K562 treated with DMSO at 1 percent for 12 hours (cell line): ENCODE measurements around the gene YY1AP1. TPM values are rescaled to one million over a fixed set of nuclear protein-coding genes. Genes with fewer than 3 reads are reported as not detected.

Source experiments
- total RNA-seq: library from RNA; unstranded; fragments of 300-600 nt; gene quantifications from 2 replicates; pipeline ENCODE4 v1.2.3, GENCODE V29; 2022; ENCODE audit not compliant: insufficient read depth

YY1AP1 gene
- total RNA-seq, result 31.7 and 65.6 TPM in 2 replicates

DNA sequence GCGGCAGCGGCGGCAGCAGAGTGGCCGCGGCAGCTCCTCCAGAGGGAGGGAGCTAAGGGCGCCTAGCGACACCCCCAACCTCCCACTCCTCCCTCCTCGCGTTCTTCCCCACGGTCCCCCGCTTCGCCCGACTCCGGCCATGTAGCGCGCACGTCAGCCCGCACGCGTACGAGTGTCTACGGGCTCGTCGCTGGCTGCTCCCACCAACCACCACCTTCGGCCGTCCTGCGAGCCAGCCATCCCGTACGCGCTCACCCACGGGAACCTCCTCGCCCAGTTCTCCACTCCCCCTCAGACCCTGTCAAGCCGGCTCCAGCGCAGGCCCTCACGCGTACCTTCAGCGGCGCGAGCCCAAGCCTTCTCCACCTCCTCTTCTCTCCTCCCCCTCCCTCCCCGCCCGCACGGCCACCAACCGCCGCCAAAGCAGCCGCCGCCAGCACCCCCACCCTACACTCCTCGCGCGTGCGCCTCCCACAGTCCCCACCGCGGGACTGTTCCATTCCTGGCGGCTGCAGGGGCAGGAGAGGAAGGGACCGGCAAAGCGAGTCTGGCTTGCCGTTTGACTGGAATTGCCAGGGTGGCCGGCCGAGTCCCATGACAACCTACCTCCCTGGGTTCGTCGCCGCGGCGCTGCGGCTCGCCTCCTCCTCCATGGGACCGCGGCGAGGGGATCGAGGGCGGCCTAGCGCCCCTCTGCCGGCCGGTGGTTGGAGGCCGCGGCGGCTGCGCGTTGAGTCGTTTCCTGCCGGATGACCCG, at the start of gene YY1AP1:
YY1AP1 (minus strand) TSS at position 451 of the 757 bp plus-strand sequence. CDS start 8,338 bp downstream, outside the sequence.

GRCh38 chr1:155689081-155689607, 570 bp upstream of the YY1AP1 start, which contains the start of gene DAP3:
Gene DAP3 (plus strand): TSS chr1:155689091. CDS start chr1:155709780, 20,689 bp downstream.

GRCh38 chr1:155609515-155610256, 78.9 kb downstream of the YY1AP1 start, which contains the start of gene MSTO1:
Gene MSTO1 (plus strand): TSS chr1:155610218. CDS start chr1:155610249, 31 bp downstream.

Other genes starting within 250 kb of the YY1AP1 start
- 2.9 and 13.2 TPM in 2 replicates for gene ASH1L, start 126.0 kb downstream of the YY1AP1 start, total RNA-seq
- 16.3 and 34.4 TPM in 2 replicates for gene MSTO1, start 78.6 kb downstream of the YY1AP1 start, total RNA-seq
- gene DAP3, start 317 bp upstream of the YY1AP1 start, total RNA-seq, result 94.6 and 150 TPM in 2 replicates
- 7.9 and 24.9 TPM in 2 replicates for gene GON4L, start 168.4 kb upstream of the YY1AP1 start, total RNA-seq
- gene SYT11, start 170.8 kb upstream of the YY1AP1 start, total RNA-seq, result 0.19 and 0.68 TPM in 2 replicates
- 32.2 and 44.4 TPM in 2 replicates for gene RIT1, start 222.6 kb upstream of the YY1AP1 start, total RNA-seq
- 18.5 and 52.6 TPM in 2 replicates for gene KHDC4, start 245.6 kb upstream of the YY1AP1 start, total RNA-seq